Activated CD8-positive, alpha-beta memory T cell treated with anti-CD3 and anti-CD28 coated beads, Interleukin-2, amount 50 U/mL, for 1 hour (primary cell): ENCODE measurements around the gene PPFIA2.

Experiments
- DNase-seq: peaks from one replicate; pipeline ENCODE4 v3.0.0-alpha.2; 2020; ENCODE audit errors: extremely low read depth

Gene PPFIA2

GRCh38 chr12:81354327-81354932 lies 404.7 kb downstream of the PPFIA2 start:
- DNase-seq, result no peak

GRCh38 chr12:81350309-81350708 lies 408.8 kb downstream of the PPFIA2 start:
- DNase-seq, result no peak

- no peak for DNase-seq
Measured at GRCh38 chr12:81347404-81347803, 411.7 kb downstream of the PPFIA2 start.

DNA sequence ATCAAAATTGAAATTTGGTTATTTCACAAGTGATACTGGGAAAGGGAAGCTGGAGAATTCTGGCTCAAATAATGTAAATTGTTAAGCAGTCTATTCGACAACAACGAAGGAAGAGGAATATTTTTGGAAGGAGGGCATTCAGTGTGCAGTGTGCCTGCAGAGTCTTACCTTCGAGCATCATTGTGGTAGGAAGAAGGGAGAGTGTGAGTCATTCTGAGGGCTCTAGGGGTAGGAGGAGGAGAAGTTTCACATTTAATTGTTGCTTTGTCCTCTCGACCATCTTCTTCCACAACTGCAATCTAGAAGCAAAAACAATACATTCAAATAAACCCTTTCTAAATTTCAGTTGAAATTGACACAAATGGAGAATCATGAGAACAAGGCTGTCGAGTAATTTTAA lies 418.2 kb downstream of the PPFIA2 start:
- no peak for DNase-seq

GRCh38 chr12:81339071-81339470 lies 420.1 kb downstream of the PPFIA2 start:
- no peak for DNase-seq

DNA sequence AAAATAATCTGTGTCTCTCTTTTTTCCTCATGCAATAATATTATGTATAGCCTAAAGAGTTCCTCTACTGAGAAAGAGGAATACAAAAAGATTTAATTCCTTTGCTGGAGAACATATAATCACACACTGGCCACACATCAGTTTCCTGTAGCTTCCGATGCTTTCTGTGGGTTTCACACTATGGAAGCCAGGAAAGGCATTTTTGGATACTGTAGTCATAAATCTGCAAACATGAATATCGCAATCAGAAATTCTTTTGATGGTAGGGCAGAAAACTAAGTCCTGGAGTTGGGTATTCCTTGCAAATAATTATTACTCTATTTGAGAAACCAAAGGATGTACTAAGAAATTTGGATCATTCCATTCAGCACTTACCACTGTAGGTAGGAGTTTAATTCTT lies 421.3 kb downstream of the PPFIA2 start:
- DNase-seq, result no peak

- no peak for DNase-seq
Measured at GRCh38 chr12:81333812-81334211, 425.3 kb downstream of the PPFIA2 start.

DNA sequence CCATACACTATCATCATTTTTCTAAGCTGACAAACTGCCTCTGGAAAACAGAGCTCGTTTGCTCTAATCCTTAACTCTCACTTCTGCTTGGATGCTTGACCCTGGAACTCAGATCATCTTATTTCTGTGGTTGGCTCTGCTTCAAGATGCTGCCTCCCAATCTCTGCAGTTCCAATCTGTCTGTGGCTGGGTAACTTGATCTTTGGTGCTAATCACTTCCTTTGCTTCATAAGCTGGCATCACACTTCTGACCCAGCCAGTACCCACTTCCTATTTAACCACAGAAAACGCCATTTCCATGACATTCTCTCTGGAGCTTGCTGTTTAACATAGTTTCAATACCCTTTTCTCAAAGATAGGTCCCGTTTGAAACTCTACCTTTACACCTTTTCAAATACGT lies 427.1 kb downstream of the PPFIA2 start:
- no peak for DNase-seq

GRCh38 chr12:81330480-81330879 lies 428.7 kb downstream of the PPFIA2 start:
- no peak for DNase-seq

- DNase-seq, result no peak
Measured at GRCh38 chr12:81329085-81329484, 430.1 kb downstream of the PPFIA2 start.

DNA sequence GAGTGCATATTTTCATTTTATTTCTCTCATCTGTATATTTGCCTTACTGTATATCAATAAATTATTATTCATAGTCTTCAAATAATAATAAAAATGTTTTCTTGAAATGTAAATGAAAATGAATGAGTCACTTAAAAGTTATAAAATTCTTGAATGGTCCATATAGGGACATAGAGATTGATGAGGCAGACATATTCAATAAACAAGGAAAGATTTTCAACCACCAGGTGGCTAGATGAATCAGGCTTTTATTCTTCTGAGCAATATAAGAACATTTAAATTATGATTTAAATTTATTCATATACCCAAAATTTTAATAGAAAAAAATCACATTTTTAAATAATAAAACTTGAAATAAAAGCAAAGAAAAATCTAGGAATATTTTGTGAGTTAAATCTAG lies 431.7 kb downstream of the PPFIA2 start:
- no peak for DNase-seq

DNA sequence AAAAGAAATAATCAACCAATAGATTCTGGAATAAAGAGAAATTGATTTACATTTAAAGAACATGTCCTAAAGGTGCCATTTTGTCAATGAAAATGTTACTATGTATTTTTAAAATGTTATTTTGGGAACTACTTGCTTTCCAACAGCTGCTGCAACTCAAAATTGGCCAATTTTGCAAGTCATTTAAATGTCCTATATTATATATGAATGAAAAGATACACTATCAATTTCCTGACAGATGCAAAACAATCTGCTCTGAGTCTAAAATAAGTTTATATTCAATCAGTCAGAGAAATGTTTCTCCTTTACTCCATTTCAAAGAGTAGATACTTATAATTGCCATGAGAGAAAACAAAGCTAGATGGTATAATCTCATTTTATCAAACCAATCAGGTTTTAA lies 434.1 kb downstream of the PPFIA2 start:
- no peak for DNase-seq

GRCh38 chr12:81314903-81315531 lies 444.1 kb downstream of the PPFIA2 start:
- no peak for DNase-seq

GRCh38 chr12:81303935-81304334 lies 455.2 kb downstream of the PPFIA2 start:
- no peak for DNase-seq

- no peak for DNase-seq
Measured at GRCh38 chr12:81300454-81300853, 458.7 kb downstream of the PPFIA2 start.

- DNase-seq, result no peak
Measured at GRCh38 chr12:81297601-81298000, 461.5 kb downstream of the PPFIA2 start.

DNA sequence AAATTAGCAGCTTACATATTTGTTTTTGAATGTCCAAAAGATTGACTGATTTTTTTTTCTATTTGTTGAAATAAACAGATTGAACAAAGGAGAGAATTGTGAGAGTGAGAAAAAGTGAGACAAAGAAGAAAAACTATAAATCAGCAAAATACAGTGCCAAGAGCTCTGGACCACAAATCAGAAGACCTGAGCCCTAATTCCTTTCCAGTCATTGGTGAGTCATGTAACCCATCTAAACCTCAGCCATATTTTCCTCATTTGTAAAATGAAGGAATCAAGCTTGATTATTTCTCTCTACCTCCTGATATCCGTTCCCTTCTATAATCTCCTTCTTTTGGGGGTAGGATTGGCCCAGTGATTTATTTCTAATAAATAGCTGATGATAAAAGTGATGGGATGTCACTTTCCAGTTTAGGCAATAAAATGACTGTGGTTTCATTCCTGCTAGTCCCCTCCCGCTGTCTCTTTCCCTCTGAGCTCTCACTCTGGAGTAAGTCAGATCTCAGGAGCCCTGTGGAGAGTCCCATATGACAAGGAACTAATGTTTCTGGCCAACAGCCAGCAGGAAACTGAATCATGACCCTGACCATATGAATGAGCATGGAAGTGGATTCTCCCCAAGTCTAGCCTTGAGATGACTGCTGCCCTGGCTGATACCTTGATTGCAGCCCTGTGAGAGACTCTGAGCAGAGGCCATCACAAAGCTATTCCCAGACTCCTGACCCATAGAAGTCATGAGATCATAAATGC lies 462.4 kb downstream of the PPFIA2 start:
- no peak for DNase-seq

DNA sequence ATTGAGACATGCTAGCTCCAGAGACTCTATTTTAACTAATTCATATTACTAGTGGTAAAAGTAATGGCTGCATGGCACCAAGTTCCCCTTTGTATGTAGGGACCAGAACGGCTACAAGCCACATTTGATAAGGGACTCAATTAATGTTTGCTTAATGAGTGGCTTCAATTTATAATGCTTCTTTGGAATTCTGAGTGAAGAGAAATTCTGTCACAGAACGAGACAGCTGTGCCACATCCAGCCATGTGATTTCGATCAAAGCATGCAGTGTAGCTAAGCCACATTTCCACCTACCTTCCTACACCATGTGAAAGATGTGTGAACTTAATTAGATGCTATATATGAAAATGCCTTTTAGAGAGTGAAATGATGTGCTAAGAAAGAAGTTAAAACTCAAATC lies 463.9 kb downstream of the PPFIA2 start:
- DNase-seq, result no peak

GRCh38 chr12:81294325-81295190 lies 464.6 kb downstream of the PPFIA2 start:
- DNase-seq, result no peak

DNA sequence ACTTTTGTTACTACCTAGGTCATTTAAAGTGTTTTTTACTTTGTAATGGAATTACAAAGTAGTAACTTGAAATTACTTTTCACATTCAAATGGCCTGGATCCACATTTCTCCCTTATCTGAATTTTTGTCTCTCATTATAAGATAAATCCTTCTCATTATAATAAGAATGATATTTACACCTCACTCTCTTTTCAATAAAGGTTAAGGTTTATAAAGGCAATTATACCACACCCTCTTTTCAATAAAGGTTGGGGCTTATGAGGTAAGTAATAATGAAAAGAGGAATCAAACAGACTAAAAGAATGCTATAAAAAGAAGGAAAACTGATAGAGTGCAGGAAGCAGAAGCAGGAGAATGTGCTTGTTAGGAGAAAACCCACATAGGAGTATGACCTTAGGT lies 470.5 kb downstream of the PPFIA2 start:
- no peak for DNase-seq

GRCh38 chr12:81284137-81284536 lies 475.0 kb downstream of the PPFIA2 start:
- no peak for DNase-seq
